GM19351 (cell line): ENCODE data around the gene RABL3.
"Not testable (repeated sequence)": the region's sequence is repeated elsewhere in the genome, so short reads cannot be mapped to it uniquely, and the experiment has no call there.

Experiments used
- ATAC-seq: cut with Tn5 transposase; IDR thresholded peaks from one replicate; pipeline ENCODE4 v1.9.1; 2021; ENCODE audit warnings: mild to moderate bottlenecking, moderate library complexity; ENCODE audit not compliant: unreplicated experiment

RABL3 gene

GRCh38 chr3:120749843-120750242 is 7.5 kb upstream of the RABL3 start:
- no peak for ATAC-seq

GRCh38 chr3:120745466-120745865 is 3.1 kb upstream of the RABL3 start:
- no peak for ATAC-seq

GRCh38 chr3:120743556-120744195 is 1.4 kb upstream of the RABL3 start:
- no peak for ATAC-seq

- ATAC-seq, result peak; percentile 19
Measured at GRCh38 chr3:120742849-120743365, 591 bp upstream of the RABL3 start.

GRCh38 chr3:120741837-120742197 is 499 bp downstream of the RABL3 start:
- ATAC-seq, result peak; percentile 22

- no peak for ATAC-seq
Measured at GRCh38 chr3:120741320-120741719, 996 bp downstream of the RABL3 start.

GRCh38 chr3:120738006-120738405 is 4.3 kb downstream of the RABL3 start:
- not testable (repeated sequence) for ATAC-seq

- ATAC-seq, result no peak
Measured at GRCh38 chr3:120730576-120731542, 11.5 kb downstream of the RABL3 start.

GRCh38 chr3:120726791-120727190 is 15.5 kb downstream of the RABL3 start:
- ATAC-seq, result no peak

- not testable (repeated sequence) for ATAC-seq
Measured at GRCh38 chr3:120719167-120719834, 23.0 kb downstream of the RABL3 start.

- no peak for ATAC-seq
Measured at GRCh38 chr3:120713262-120713661, 29.1 kb downstream of the RABL3 start.

- no peak for ATAC-seq
Measured at GRCh38 chr3:120710369-120710768, 31.9 kb downstream of the RABL3 start.

- ATAC-seq, result peak; percentile 80
Measured at GRCh38 chr3:120708408-120708807, 33.9 kb downstream of the RABL3 start.

GRCh38 chr3:120706950-120707349 is 35.4 kb downstream of the RABL3 start:
- no peak for ATAC-seq

GRCh38 chr3:120705884-120706582 is 36.3 kb downstream of the RABL3 start:
- ATAC-seq, result no peak

GRCh38 chr3:120699333-120699732 is 43.0 kb downstream of the RABL3 start:
- ATAC-seq, result no peak

GRCh38 chr3:120693439-120694171 is 48.7 kb downstream of the RABL3 start:
- no peak for ATAC-seq

GRCh38 chr3:120689395-120689794 is 52.9 kb downstream of the RABL3 start:
- no peak for ATAC-seq

GRCh38 chr3:120688121-120688520 is 54.2 kb downstream of the RABL3 start:
- ATAC-seq, result peak; percentile 98

GRCh38 chr3:120685411-120685810 is 56.9 kb downstream of the RABL3 start:
- ATAC-seq, result no peak
